AG04450 (cell line): Measurements from ENCODE around the gene ABCA7. TPM values are rescaled to one million over a fixed set of nuclear protein-coding genes. Genes with fewer than 3 reads are reported as not detected.

Source experiments
- CTCF ChIA-PET: fragments of 300-600, 350-600 bp; formaldehyde crosslinking; extraction: SDS; loops from one replicate; lab custom pipeline; 2022; ENCODE audit warnings: antibody characterized with exemption, inconsistent platforms; lab: Charles Lee
- POLR2A ChIA-PET: fragments of 350-600 bp; formaldehyde crosslinking; extraction: SDS; loops from one replicate; lab custom pipeline; 2021; ENCODE audit warnings: antibody characterized with exemption, inconsistent platforms; lab: Yijun Ruan, JAX
- DNase-seq: peaks from one replicate; pipeline ENCODE4 v3.0.0-alpha.2; 2011; ENCODE audit warnings: low read depth, low spot score
- H3K27ac ChIP-seq: one replicate; pipeline ENCODE4 v1.5.1; 2012; ENCODE audit warnings: low read depth, low read length, control low read depth
- H3K27me3 ChIP-seq: one replicate; pipeline ENCODE4 v1.6.0; 2012; ENCODE audit warnings: low read length; ENCODE audit not compliant: control insufficient read depth, insufficient read depth
- H3K4me3 ChIP-seq: 2 replicates; pipeline ENCODE4 v1.5.1; 2011; ENCODE audit warnings: mild to moderate bottlenecking, low read depth, low read length, control low read depth
- H3K9me3 ChIP-seq: 2 replicates; pipeline ENCODE4 v1.5.1; 2012; ENCODE audit warnings: low read length; ENCODE audit not compliant: control insufficient read depth, insufficient read depth
- polyA plus RNA-seq: library from polyadenylated mRNA; depleted of rRNA; stranded (reverse); fragments of >200 nt; gene quantifications from 2 replicates; pipeline ENCODE4 v1.2.3, GENCODE V29; 2011
- TF ChIP-seq, protein P1 (sequence below): IDR thresholded peaks from 2 replicates; pipeline ENCODE4 v1.5.1; 2011; ENCODE audit warnings: low read depth, low read length, control low read depth, inconsistent platforms

Gene ABCA7
- polyA plus RNA-seq, 1 experiment = 1.6 TPM

DNA sequence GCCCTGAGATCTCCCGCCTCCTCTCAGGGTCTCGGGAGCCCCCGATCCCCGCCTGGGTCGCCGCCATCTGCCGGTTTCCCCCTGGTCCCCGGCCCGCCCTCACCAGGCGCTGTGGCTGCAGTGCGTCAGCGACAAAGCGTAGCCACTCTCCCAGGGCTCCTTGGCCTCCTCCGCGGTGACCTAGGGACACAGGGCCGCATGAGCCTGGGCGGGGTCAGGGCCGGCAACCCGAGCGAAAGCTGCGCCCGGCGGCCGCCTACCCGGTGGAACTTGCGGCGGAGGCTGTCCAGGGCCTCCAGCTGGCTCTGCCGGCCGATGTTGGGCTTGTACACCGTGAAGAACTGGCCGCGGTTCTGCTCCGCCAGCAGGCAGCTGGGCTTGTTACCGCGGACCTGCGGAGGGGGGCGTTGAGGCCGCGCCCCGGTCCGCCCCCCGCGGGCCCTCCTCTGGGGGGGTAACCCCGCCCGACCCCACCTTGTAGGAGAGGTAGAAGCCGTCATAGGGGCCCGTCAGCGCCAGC lies 69.2 kb downstream of the ABCA7 start:
- CTCF ChIA-PET = no interaction called here

DNA sequence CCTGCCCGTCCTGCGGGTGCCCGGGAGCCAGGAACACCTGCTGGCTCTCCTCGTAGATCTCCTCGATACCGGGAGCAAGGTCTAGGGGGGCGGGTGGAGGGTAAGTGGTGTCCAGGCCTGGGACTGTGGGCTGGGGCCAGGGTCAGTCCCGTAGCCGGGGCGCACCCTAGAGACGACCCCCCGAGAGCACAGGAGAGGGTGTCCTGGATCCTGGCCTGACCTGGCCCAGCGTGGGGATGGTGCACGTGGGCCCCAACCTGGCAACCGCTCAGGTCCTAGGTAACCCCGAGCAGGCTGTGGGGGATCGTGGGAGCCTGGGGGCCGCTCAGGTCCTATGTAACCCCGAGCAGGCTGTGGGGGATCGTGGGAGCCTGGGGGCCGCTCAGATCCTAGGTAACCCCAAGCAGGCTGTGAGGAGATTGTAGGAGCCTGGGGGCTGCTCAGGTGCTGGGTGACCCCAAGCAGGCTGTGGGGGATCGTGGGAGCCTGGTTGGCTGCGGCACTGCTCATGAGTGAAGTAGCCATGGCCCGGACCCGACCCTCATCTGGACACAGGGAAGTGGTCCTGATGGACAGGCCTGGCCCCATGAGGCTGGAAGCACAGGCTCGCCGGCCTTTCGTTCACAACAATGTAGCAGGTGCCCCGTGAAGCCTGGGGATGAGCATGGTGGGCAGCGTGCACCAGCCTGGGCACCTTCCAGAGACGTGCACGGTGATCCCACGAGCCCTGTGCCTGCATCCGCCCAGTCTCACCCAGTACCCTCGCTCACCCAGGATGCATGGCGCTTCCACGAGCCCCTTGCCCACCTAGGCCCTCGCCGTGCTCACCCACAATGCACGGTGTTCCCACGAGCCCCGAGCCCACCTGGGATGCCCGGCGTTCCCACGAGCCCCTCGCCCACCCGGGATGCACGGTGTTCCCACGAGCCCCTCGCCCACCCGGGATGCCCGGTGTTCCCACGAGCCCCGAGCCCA lies 70.1 kb downstream of the ABCA7 start:
- Histone ChIP-seq H3K9me3 (peaks cover 19% of the 10 kb centered on the region; the same call in 1 of the 2 replicates), H3K27ac (no peak overlapping the region), H3K27me3 (no peaks in the 10 kb centered on the region), H3K4me3 (no peak overlapping the region)
- TF ChIP-seq, protein P1, sequence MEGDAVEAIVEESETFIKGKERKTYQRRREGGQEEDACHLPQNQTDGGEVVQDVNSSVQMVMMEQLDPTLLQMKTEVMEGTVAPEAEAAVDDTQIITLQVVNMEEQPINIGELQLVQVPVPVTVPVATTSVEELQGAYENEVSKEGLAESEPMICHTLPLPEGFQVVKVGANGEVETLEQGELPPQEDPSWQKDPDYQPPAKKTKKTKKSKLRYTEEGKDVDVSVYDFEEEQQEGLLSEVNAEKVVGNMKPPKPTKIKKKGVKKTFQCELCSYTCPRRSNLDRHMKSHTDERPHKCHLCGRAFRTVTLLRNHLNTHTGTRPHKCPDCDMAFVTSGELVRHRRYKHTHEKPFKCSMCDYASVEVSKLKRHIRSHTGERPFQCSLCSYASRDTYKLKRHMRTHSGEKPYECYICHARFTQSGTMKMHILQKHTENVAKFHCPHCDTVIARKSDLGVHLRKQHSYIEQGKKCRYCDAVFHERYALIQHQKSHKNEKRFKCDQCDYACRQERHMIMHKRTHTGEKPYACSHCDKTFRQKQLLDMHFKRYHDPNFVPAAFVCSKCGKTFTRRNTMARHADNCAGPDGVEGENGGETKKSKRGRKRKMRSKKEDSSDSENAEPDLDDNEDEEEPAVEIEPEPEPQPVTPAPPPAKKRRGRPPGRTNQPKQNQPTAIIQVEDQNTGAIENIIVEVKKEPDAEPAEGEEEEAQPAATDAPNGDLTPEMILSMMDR = no peak
- POLR2A ChIA-PET = no interaction called here
- no peak for DNase-seq
- CTCF ChIA-PET = no interaction called here

More for the DNA sequence above, 69.2 kb downstream of the ABCA7 start:
- Histone ChIP-seq H3K4me3 (no peak overlapping the region), H3K27ac (no peak overlapping the region), H3K9me3 (peaks cover 19% of the 10 kb centered on the region; the same call in 1 of the 2 replicates), H3K27me3 (no peaks in the 10 kb centered on the region)
- POLR2A ChIA-PET = no interaction called here
- TF ChIP-seq, protein P1 = no peak
- DNase-seq = no peak

GRCh38 chr19:1110809-1111640 lies 71.1 kb downstream of the ABCA7 start:
- Histone ChIP-seq H3K27me3 (no peaks in the 10 kb centered on the region), H3K27ac (peak overlapping the region; percentile 31), H3K4me3 (no peak overlapping the region), H3K9me3 (peaks cover 19% of the 10 kb centered on the region; the same call in 1 of the 2 replicates)
- TF ChIP-seq, protein P1 = no peak
- DNase-seq = no peak
- CTCF ChIA-PET = interaction anchor here (3.6 kb wide), 1 partner anchor 82 kb away, joined by 52 read pairs; no protein-coding TSS in a partner anchor
- POLR2A ChIA-PET = interaction anchor here (0.6 kb wide), 2 partner anchors 74 to 607 kb away, joined by 3 to 7 read pairs; no protein-coding TSS in a partner anchor

- DNase-seq = no peak
- H3K27me3 ChIP-seq = no peaks in the 10 kb centered on the region
- TF ChIP-seq, protein P1 = no peak
- no peak overlapping the region for H3K4me3 ChIP-seq
- no peak overlapping the region for H3K27ac ChIP-seq
- peaks cover 22% of the 10 kb centered on the region; the same call in 1 of the 2 replicates for H3K9me3 ChIP-seq
- ChIA-PET POLR2A (interaction anchor here (0.6 to 1.1 kb wide), 3 partner anchors 10 to 87 kb away, joined by 3 to 7 read pairs (median 7); no protein-coding TSS in a partner anchor), CTCF (interaction anchor here (3.6 kb wide), 1 partner anchor 82 kb away, joined by 52 read pairs; no protein-coding TSS in a partner anchor)
Observed at GRCh38 chr19:1111641-1112267, 71.8 kb downstream of the ABCA7 start.
